ENCODE results near the gene ADCY9. TPM values are rescaled to one million over a fixed set of nuclear protein-coding genes. Genes with fewer than 3 reads are reported as not detected.

The ADCY9 gene
- total RNA-seq, 1 donor from 2014 or later: 34.6 TPM

DNA sequence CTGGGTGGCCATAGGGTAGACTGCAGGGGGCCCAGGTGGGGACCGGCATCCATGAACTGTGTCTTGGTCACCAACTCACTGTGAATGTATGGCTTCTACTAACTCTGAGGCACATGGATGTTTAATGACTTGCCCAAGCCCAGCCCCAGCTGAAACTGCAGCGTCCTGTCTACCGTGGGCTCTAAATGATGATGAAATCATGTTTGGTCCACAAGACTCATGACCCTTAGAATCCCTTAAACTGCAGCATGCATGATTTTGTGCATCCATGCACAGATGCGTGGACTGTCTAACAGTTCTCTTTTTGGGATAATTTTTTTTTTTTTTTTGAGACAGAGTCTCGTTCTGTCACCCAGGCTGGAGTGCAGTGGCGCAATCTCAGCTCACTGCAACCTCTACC lies 203.3 kb downstream of the ADCY9 start:
- DNase-seq (ENCODE audit: low spot score): no peak

Other genes starting within 250 kb of the ADCY9 start
- 74.6 TPM for gene CREBBP, start 235.7 kb downstream of the ADCY9 start, total RNA-seq
- 1.4 TPM for gene SRL, start 125.6 kb upstream of the ADCY9 start, total RNA-seq
- gene TFAP4, start 156.6 kb upstream of the ADCY9 start, total RNA-seq: 12.1 TPM
- gene GLIS2, start 199.6 kb upstream of the ADCY9 start, total RNA-seq: 22.2 TPM
- 27.5 TPM for gene PAM16, start 234.9 kb upstream of the ADCY9 start, total RNA-seq

Data from mucosa of gallbladder (tissue), 1 donor.